HCT116 (cell line): Measurements from ENCODE around the gene OLA1.

Experiments used
- CEBPB ChIP-seq: IDR thresholded peaks from 2 replicates; pipeline ENCODE4 v1.6.1; 2012; ENCODE audit warnings: low read depth
- CTCF ChIP-seq, 3 experiments: fragments of 200-600 bp in 1 of 3; sonication (generic) in 1 of 3; IDR thresholded peaks in 2 of 3; conservative IDR thresholded peaks in 1 of 3; 2 replicates each; pipeline ENCODE4 v1.5.1; 2012 to 2017; ENCODE audit warnings: low read depth in 2 of 3, low read length in 2 of 3, antibody characterized with exemption in 1 of 3, borderline replicate concordance in 1 of 3, control low read depth in 1 of 3, mild to moderate bottlenecking in 1 of 3, mixed read lengths in 1 of 3, mixed run types in 1 of 3, moderate library complexity in 1 of 3; ENCODE audit not compliant: insufficient read depth in 1 of 3
- ELF1 ChIP-seq: IDR thresholded peaks from 2 replicates; pipeline ENCODE4 v1.6.1; 2012; ENCODE audit warnings: low read depth, borderline replicate concordance
- EZH2 ChIP-seq: fragments of 200-600 bp; sonication (generic); IDR thresholded peaks from 2 replicates; pipeline ENCODE4 v1.6.1; 2017; ENCODE audit warnings: antibody characterized with exemption, mixed run types
- FOSL1 ChIP-seq: IDR thresholded peaks from 2 replicates; pipeline ENCODE4 v1.6.1; 2012; ENCODE audit warnings: low read depth
- POLR2A ChIP-seq: IDR thresholded peaks from 2 replicates; pipeline ENCODE4 v1.7.0; 2011; ENCODE audit warnings: borderline replicate concordance; ENCODE audit not compliant: insufficient read depth, insufficient read length; ENCODE audit errors: extremely low read depth
- REST ChIP-seq: IDR thresholded peaks from 2 replicates; pipeline ENCODE4 v1.6.1; 2012; ENCODE audit warnings: low read depth
- SIN3A ChIP-seq: IDR thresholded peaks from 2 replicates; pipeline ENCODE4 v1.6.1; 2012; ENCODE audit warnings: low read depth
- YY1 ChIP-seq: IDR thresholded peaks from 2 replicates; pipeline ENCODE4 v1.6.1; 2011; ENCODE audit warnings: low read length, low read depth, moderate library complexity, mild to moderate bottlenecking; ENCODE audit not compliant: insufficient replicate concordance; ENCODE audit errors: extremely low read depth

- TF ChIP-seq CTCF (IDR thresholded peaks at IDR 0.05 in 2 of 3, conservative IDR thresholded peaks at IDR 0.05 in 1 of 3; ENCODE audit: borderline replicate concordance in 1 of 3, insufficient read depth in 1 of 3, low read depth in 2 of 3, low read length in 2 of 3): no peak
- TF ChIP-seq REST: no peak
- no peak for TF ChIP-seq FOSL1
- no peak for TF ChIP-seq POLR2A
- TF ChIP-seq SIN3A: no peak
- no peak for TF ChIP-seq CEBPB
- no peak for TF ChIP-seq EZH2
- TF ChIP-seq ELF1: no peak
- no peak for TF ChIP-seq YY1
These were observed 189.0 kb downstream of the OLA1 start for GRCh38 chr2:174059178-174059883.
